HCT116 (cell line): ENCODE results near the gene TBCCD1. TPM values are rescaled to one million over a fixed set of nuclear protein-coding genes. Genes with fewer than 3 reads are reported as not detected.

ENCODE experiments used
- ATAC-seq: fragments of 200-7000 bp; cut with Tn5 transposase; 2 replicates; pipeline ENCODE4 v1.9.1; 2020; ENCODE audit warnings: mild to moderate bottlenecking, moderate library complexity
- BruUV-seq: library from RNA; stranded (reverse); fragments of 400-500 nt; replicated peaks from 2 replicates; lab custom pipeline; 2021; lab: Mats Ljungman, UMichigan
- CTCF ChIA-PET: fragments of 300-600 bp; sonication (Branson Sonifier 250); formaldehyde crosslinking; loops from one replicate; lab custom pipeline; 2021; ENCODE audit warnings: antibody characterized with exemption; lab: Charles Lee
- POLR2A ChIA-PET: fragments of 300-600, 350-600 bp; sonication (Branson Sonifier 250); formaldehyde crosslinking; loops from one replicate; lab custom pipeline; 2021; ENCODE audit warnings: antibody characterized with exemption; lab: Charles Lee
- RAD21 ChIA-PET, 2 experiments: fragments of 300-600 bp; sonication (Branson Sonifier 250); formaldehyde crosslinking; loops; one replicate each; lab custom pipeline; 2023; ENCODE audit warnings: low total read pairs in 2 of 2; ENCODE audit not compliant: uncharacterized antibody in 2 of 2, unreplicated experiment in 2 of 2, low non-redundant PET in 1 of 2; lab: Charles Lee
- DNase-seq: peaks from one replicate; pipeline ENCODE4 v3.0.0-alpha.2; 2010; ENCODE audit warnings: low read depth, low spot score
- H2AFZ ChIP-seq: fragments of 200-600 bp; shearing (Covaris generic), sonication (generic); 2 replicates; pipeline ENCODE4 v1.6.1; 2017; ENCODE audit warnings: low read depth, mixed run types, mixed read lengths, antibody characterized with exemption, low read length; ENCODE audit not compliant: poor library complexity, severe bottlenecking
- H3K27ac ChIP-seq: 2 replicates; pipeline ENCODE4 v1.5.1; 2012; ENCODE audit warnings: low read depth, low read length
- H3K27me3 ChIP-seq: fragments of 200-600 bp; sonication (generic); 2 replicates; pipeline ENCODE4 v1.6.1; 2016; ENCODE audit warnings: mixed run types, low read length, mixed read lengths; ENCODE audit not compliant: insufficient read depth
- H3K36me3 ChIP-seq, 2 experiments: fragments of 200-500 bp in 1 of 2; fragments of 200-600 bp in 1 of 2; sonication (Bioruptor generic) in 1 of 2; sonication (generic) in 1 of 2; 2 replicates each; pipeline versions ENCODE4 v1.5.1 to v1.6.1; 2014 to 2016; ENCODE audit warnings: low read length in 2 of 2, inconsistent platforms in 1 of 2, mixed read lengths in 1 of 2, mixed run types in 1 of 2; ENCODE audit not compliant: insufficient read depth in 2 of 2, control insufficient read depth in 1 of 2
- H3K4me1 ChIP-seq, 2 experiments: fragments of 200-600 bp in 1 of 2; sonication (generic) in 1 of 2; 2 replicates each; pipeline versions ENCODE4 v1.5.1 to v1.6.1; 2012 to 2017; ENCODE audit warnings: low read length in 2 of 2, inconsistent platforms in 1 of 2, mild to moderate bottlenecking in 1 of 2, mixed read lengths in 1 of 2, mixed run types in 1 of 2, moderate library complexity in 1 of 2; ENCODE audit not compliant: insufficient read depth in 2 of 2, control insufficient read depth in 1 of 2
- H3K4me2 ChIP-seq: fragments of 200-600 bp; sonication (generic); 2 replicates; pipeline ENCODE4 v1.6.1; 2017; ENCODE audit warnings: mixed run types, low read length, mixed read lengths
- H3K4me3 ChIP-seq, 2 experiments: fragments of 200-600 bp in 1 of 2; sonication (generic) in 1 of 2; replicated peaks in 1 of 2; 2 replicates each; pipeline ENCODE4 v1.5.1; 2011 to 2016; ENCODE audit warnings: low read length in 2 of 2, control low read depth in 1 of 2, low read depth in 1 of 2, mild to moderate bottlenecking in 1 of 2, mixed read lengths in 1 of 2, mixed run types in 1 of 2
- H3K79me2 ChIP-seq: fragments of 200-600 bp; sonication (generic); 2 replicates; pipeline ENCODE4 v1.6.1; 2017; ENCODE audit warnings: mild to moderate bottlenecking, mixed run types, low read length, moderate library complexity, mixed read lengths; ENCODE audit not compliant: insufficient read depth
- H3K9ac ChIP-seq: fragments of 200-600 bp; sonication (generic); 2 replicates; pipeline ENCODE4 v1.6.1; 2016; ENCODE audit warnings: low read length, mixed read lengths
- H3K9me2 ChIP-seq: fragments of 200-600 bp; sonication (generic), shearing (Covaris generic); 2 replicates; pipeline ENCODE4 v1.6.1; 2017; ENCODE audit warnings: mixed run types, mild to moderate bottlenecking, moderate library complexity; ENCODE audit not compliant: insufficient read depth
- H3K9me3 ChIP-seq, 2 experiments: fragments of 200-500 bp in 1 of 2; fragments of 200-600 bp in 1 of 2; sonication (Bioruptor generic) in 1 of 2; sonication (generic) in 1 of 2; 2 replicates each; pipeline ENCODE4 v1.6.1; 2014 to 2017; ENCODE audit warnings: low read length in 2 of 2, mixed read lengths in 2 of 2, inconsistent platforms in 1 of 2, low read depth in 1 of 2, mild to moderate bottlenecking in 1 of 2, mixed run types in 1 of 2, moderate library complexity in 1 of 2; ENCODE audit not compliant: control insufficient read depth in 1 of 2, insufficient read depth in 1 of 2
- H4K20me1 ChIP-seq: fragments of 200-600 bp; sonication (generic), shearing (Covaris generic); 2 replicates; pipeline ENCODE4 v1.6.1; 2017; ENCODE audit warnings: mixed run types, mild to moderate bottlenecking, moderate library complexity; ENCODE audit not compliant: insufficient read depth
- EGR1 ChIP-seq: IDR thresholded peaks from 2 replicates; pipeline ENCODE4 v1.6.1; 2012; ENCODE audit warnings: low read depth
- ELF1 ChIP-seq: IDR thresholded peaks from 2 replicates; pipeline ENCODE4 v1.6.1; 2012; ENCODE audit warnings: low read depth, borderline replicate concordance
- EZH2 ChIP-seq: fragments of 200-600 bp; sonication (generic); IDR thresholded peaks from 2 replicates; pipeline ENCODE4 v1.6.1; 2017; ENCODE audit warnings: antibody characterized with exemption, mixed run types
- SIN3A ChIP-seq: IDR thresholded peaks from 2 replicates; pipeline ENCODE4 v1.6.1; 2012; ENCODE audit warnings: low read depth
- SRF ChIP-seq: IDR thresholded peaks from 2 replicates; pipeline ENCODE4 v1.6.1; 2012; ENCODE audit warnings: low read depth
- TCF7L2 ChIP-seq: IDR thresholded peaks from 2 replicates; pipeline ENCODE4 v1.7.0; 2011; ENCODE audit warnings: borderline replicate concordance, inconsistent platforms; ENCODE audit not compliant: insufficient read depth, insufficient read length; ENCODE audit errors: extremely low read depth
- ZNF274 ChIP-seq: fragments of 200-500 bp; sonication (Bioruptor generic); IDR thresholded peaks from 2 replicates; pipeline ENCODE4 v1.6.1; 2014; ENCODE audit warnings: mild to moderate bottlenecking, low read depth, low read length, inconsistent platforms
- intact Hi-C: fragments of 100-400 bp; cut with micrococcal nuclease; formaldehyde crosslinking; loops from 2 replicates; pipeline ENCODE4 v1.10.0; 2022
- total RNA-seq: library from RNA; stranded (reverse); gene quantifications from one replicate; pipeline ENCODE4 v1.2.1, GENCODE V29; 2021; ENCODE audit not compliant: unreplicated experiment
- TF ChIP-seq, protein P1 (sequence below), 3 experiments: fragments of 200-600 bp in 1 of 3; sonication (generic) in 1 of 3; IDR thresholded peaks in 2 of 3; conservative IDR thresholded peaks in 1 of 3; 2 replicates each; pipeline ENCODE4 v1.5.1; 2012 to 2017; ENCODE audit warnings: low read depth in 2 of 3, low read length in 2 of 3, antibody characterized with exemption in 1 of 3, borderline replicate concordance in 1 of 3, control low read depth in 1 of 3, mild to moderate bottlenecking in 1 of 3, mixed read lengths in 1 of 3, mixed run types in 1 of 3, moderate library complexity in 1 of 3; ENCODE audit not compliant: insufficient read depth in 1 of 3

The TBCCD1 gene
- total RNA-seq, 1 experiment from 2014 or later = 16.8 TPM

DNA sequence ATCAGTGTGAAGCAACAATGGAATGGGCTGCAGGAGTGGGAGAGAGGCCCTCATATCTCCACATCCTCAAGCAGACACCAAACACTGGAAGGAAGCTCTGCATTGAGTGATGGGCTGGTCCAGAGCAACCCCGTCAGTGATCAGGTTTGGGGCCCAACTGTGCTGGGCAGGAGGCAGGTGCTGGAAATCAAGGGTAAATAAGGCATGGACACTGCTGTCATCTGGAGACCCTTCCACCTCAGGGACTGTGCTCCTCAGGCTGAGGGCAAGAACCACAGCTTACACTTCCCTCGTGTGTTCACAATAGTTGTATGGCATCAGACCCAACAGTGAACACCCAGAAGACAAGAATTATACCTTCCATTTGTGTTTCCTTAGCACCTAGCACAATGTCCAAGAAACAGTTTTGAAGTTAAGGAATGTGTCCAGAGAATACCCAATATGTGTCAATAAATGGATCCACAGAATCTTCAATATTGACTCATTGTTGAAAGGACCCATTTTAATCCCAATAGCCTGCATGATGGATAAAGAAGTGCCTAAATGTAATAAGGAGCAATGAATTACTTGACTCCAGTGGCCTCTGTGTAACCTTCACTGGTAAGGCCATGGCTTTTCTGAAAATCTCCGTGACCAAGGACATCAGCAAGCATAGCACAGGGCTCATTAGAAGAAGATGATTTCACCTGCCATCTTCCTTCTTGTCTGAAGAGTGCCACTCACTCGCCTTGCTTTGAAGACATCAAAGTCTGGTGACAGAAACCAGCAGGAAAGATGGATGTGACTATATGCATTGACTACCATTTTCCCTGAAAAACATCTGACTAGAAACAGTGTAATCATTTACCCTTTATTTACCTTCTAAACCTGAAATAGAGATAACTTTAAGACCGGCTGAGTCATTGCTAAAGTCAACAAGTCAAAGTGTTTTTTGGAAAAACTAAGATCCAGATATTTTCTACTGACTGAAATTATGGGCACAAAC is 38.7 kb upstream of the TBCCD1 start:
- no peak for DNase-seq
- Histone ChIP-seq H3K79me2 (no peaks in the 10 kb centered on the region), H3K9me2 (no peaks in the 10 kb centered on the region), H3K9me3 (no peaks in the 10 kb centered on the region), H2AFZ (no peak overlapping the region), H3K4me3 (no peak overlapping the region), H3K4me1 (no peaks in the 10 kb centered on the region), H4K20me1 (no peaks in the 10 kb centered on the region), H3K9ac (no peak overlapping the region), H3K36me3 (no peaks in the 10 kb centered on the region), H3K4me2 (no peak overlapping the region), H3K27me3 (no peaks in the 10 kb centered on the region), H3K27ac (no peak overlapping the region)
- RAD21 ChIA-PET = no interaction called here
- intact Hi-C loops = no loop called here
- no peak for TF ChIP-seq EGR1
- no peak for TF ChIP-seq TCF7L2
- no peak for TF ChIP-seq SRF
- TF ChIP-seq ZNF274 = no peak
- TF ChIP-seq EZH2 = no peak
- TF ChIP-seq, protein P1, sequence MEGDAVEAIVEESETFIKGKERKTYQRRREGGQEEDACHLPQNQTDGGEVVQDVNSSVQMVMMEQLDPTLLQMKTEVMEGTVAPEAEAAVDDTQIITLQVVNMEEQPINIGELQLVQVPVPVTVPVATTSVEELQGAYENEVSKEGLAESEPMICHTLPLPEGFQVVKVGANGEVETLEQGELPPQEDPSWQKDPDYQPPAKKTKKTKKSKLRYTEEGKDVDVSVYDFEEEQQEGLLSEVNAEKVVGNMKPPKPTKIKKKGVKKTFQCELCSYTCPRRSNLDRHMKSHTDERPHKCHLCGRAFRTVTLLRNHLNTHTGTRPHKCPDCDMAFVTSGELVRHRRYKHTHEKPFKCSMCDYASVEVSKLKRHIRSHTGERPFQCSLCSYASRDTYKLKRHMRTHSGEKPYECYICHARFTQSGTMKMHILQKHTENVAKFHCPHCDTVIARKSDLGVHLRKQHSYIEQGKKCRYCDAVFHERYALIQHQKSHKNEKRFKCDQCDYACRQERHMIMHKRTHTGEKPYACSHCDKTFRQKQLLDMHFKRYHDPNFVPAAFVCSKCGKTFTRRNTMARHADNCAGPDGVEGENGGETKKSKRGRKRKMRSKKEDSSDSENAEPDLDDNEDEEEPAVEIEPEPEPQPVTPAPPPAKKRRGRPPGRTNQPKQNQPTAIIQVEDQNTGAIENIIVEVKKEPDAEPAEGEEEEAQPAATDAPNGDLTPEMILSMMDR (IDR thresholded peaks at IDR 0.05 in 2 of 3, conservative IDR thresholded peaks at IDR 0.05 in 1 of 3; ENCODE audit: borderline replicate concordance in 1 of 3, insufficient read depth in 1 of 3, low read depth in 2 of 3, low read length in 2 of 3) = no peak
- TF ChIP-seq ELF1 = no peak
- no peak for TF ChIP-seq SIN3A
- ATAC-seq = no peak
- CTCF ChIA-PET = interaction anchor here (1.1 to 1.5 kb wide), 2 partner anchors 9 to 11 kb away, joined by 3 to 6 read pairs; no protein-coding TSS in a partner anchor
- POLR2A ChIA-PET = no interaction called here
- no TSS peak for BruUV-seq
